GM12878 (cell line): ENCODE data around the gene ABHD15. TPM values are rescaled to one million over a fixed set of nuclear protein-coding genes. Genes with fewer than 3 reads are reported as not detected.
A peak's percentile ranks its signal among the peaks of the same experiment; 100 is the strongest.
"Not testable (repeated sequence)": the region's sequence is repeated elsewhere in the genome, so short reads cannot be mapped to it uniquely, and the experiment has no call there.

Experiments
- ATAC-seq: fragments of 200-7000 bp; cut with Tn5 transposase; 3 replicates; pipeline ENCODE4 v1.9.1; 2020; ENCODE audit warnings: mild to moderate bottlenecking, moderate library complexity
- BruUV-seq: library from RNA; stranded (reverse); fragments of 400-500 nt; replicated peaks from 2 replicates; lab custom pipeline; 2021; lab: Mats Ljungman, UMichigan
- CTCF ChIA-PET: fragments of 300-600 bp; sonication (Branson Sonifier 250); formaldehyde crosslinking; extraction: SDS; loops from one replicate; lab custom pipeline; 2021; ENCODE audit warnings: inconsistent platforms; lab: Yijun Ruan, JAX
- POLR2A ChIA-PET: fragments of 350-600 bp; formaldehyde crosslinking; extraction: SDS; loops from one replicate; lab custom pipeline; 2021; ENCODE audit warnings: inconsistent platforms; lab: Charles Lee
- RAD21 ChIA-PET: fragments of 300-600 bp; sonication (Branson Sonifier 250); formaldehyde crosslinking; loops from one replicate; lab custom pipeline; 2023; ENCODE audit warnings: antibody characterized with exemption; ENCODE audit not compliant: unreplicated experiment; lab: Charles Lee
- SMC1A ChIA-PET: fragments of 300-600 bp; sonication (Branson Sonifier 250); formaldehyde crosslinking; loops from one replicate; lab custom pipeline; 2023; ENCODE audit not compliant: unreplicated experiment, uncharacterized antibody; lab: Charles Lee
- DNase-seq: peaks from one replicate; pipeline ENCODE4 v3.0.0-alpha.2; 2011; ENCODE audit warnings: low read depth, low spot score
- FAIRE-seq: peaks from 3 replicates; lab custom pipeline; 2011; peaks lifted over from hg19 to GRCh38; lab: Jason Lieb, UNC
- H2AFZ ChIP-seq: 2 replicates; pipeline ENCODE4 v1.6.0; 2011; ENCODE audit warnings: low read depth, low read length, control low read depth; ENCODE audit not compliant: control insufficient read depth
- H3K27ac ChIP-seq: 2 replicates; pipeline ENCODE4 v1.5.1; 2011; ENCODE audit warnings: control low read depth; ENCODE audit not compliant: control insufficient read depth, insufficient read depth
- H3K27me3 ChIP-seq, 2 experiments: replicated peaks in 1 of 2; 2 replicates each; pipeline versions ENCODE4 v1.6.0 to v1.6.1; 2011; ENCODE audit warnings: low read length in 1 of 2; ENCODE audit not compliant: control insufficient read depth in 2 of 2, insufficient read depth in 2 of 2
- H3K36me3 ChIP-seq, 2 experiments: 2 replicates each; pipeline ENCODE4 v1.5.1; 2011; ENCODE audit warnings: low read length in 1 of 2; ENCODE audit not compliant: control insufficient read depth in 2 of 2, insufficient read depth in 2 of 2
- H3K4me1 ChIP-seq: 2 replicates; pipeline ENCODE4 v1.6.1; 2011; ENCODE audit warnings: mild to moderate bottlenecking, low read length, moderate library complexity, mixed read lengths; ENCODE audit not compliant: control insufficient read depth, insufficient read depth
- H3K4me2 ChIP-seq: 2 replicates; pipeline ENCODE4 v1.6.0; 2011; ENCODE audit warnings: control low read depth; ENCODE audit not compliant: control insufficient read depth, insufficient read depth
- H3K4me3 ChIP-seq: fragments of 200-600 bp; sonication (generic); 2 replicates; pipeline ENCODE4 v1.5.1; 2016
- H3K79me2 ChIP-seq: 2 replicates; pipeline ENCODE4 v1.6.0; 2011; ENCODE audit warnings: low read length; ENCODE audit not compliant: control insufficient read depth, insufficient read depth
- H3K9ac ChIP-seq: 2 replicates; pipeline ENCODE4 v1.8.0; 2011; ENCODE audit warnings: low read length, control low read depth, mixed read lengths; ENCODE audit not compliant: control insufficient read depth, insufficient read depth
- H3K9me3 ChIP-seq: replicated peaks from 3 replicates; pipeline ENCODE4 v1.5.1; 2011; ENCODE audit warnings: mild to moderate bottlenecking, low read length; ENCODE audit not compliant: control insufficient read depth, insufficient read depth
- H4K20me1 ChIP-seq: 2 replicates; pipeline ENCODE4 v1.6.0; 2011; ENCODE audit not compliant: control insufficient read depth, insufficient read depth
- RAD21 ChIP-seq: IDR thresholded peaks from 2 replicates; pipeline ENCODE4 v1.6.1; 2011; ENCODE audit warnings: mild to moderate bottlenecking, low read depth, low read length, moderate library complexity; ENCODE audit not compliant: insufficient read depth
- WGBS: methylation state at CpG from one replicate; pipeline ENCODE4 v1.1.6; 2016; ENCODE audit warnings: low lambda C conversion rate; ENCODE audit not compliant: insufficient replicate concordance, insufficient coverage; ENCODE audit errors: missing lambda C conversion rate; 5-methylcytosine and 5-hydroxymethylcytosine counted together
- in situ Hi-C: fragments of 300-500 bp; cut with MboI; formaldehyde crosslinking; loops from 9 replicates; pipeline ENCODE4 v1.14.3; 2018; ENCODE audit warnings: mixed read lengths
- intact Hi-C: fragments of 100-400 bp; cut with micrococcal nuclease; formaldehyde crosslinking; loops from one replicate; pipeline ENCODE4 v1.14.2; 2022; ENCODE audit not compliant: unreplicated experiment
- polyA plus RNA-seq, 11 experiments: library from polyadenylated mRNA; depleted of rRNA in 4 of 11; unstranded in 6 of 11; stranded (reverse) in 5 of 11; fragments of >200 nt; fragmentation: Nextera tagmentation in 4 of 11; fragmentation: Illumina TruSeq in 1 of 11; extraction: Ambion mirVana in 4 of 11; extraction: Trizol in 1 of 11; gene quantifications; 1 replicate in 1 of 11; 2 replicates in 10 of 11; pipeline versions ENCODE4 v1.2.1 to v1.2.3, GENCODE V29; 2011 to 2016; ENCODE audit warnings: inconsistent platforms in 2 of 11, missing spikeins in 2 of 11, low read depth in 1 of 11
- total RNA-seq, 4 experiments: library from RNA; depleted of rRNA in 3 of 4; stranded (reverse); fragments of >200 nt in 3 of 4; fragmentation: Illumina TruSeq in 1 of 4; extraction: Trizol in 1 of 4; gene quantifications; 2 replicates each; pipeline versions ENCODE4 v1.2.1 to v1.2.3, GENCODE V29; 2013 to 2021
- TF ChIP-seq, protein P1 (sequence below): fragments of 450-650 bp; IDR thresholded peaks from 2 replicates; pipeline ENCODE4 v1.6.1; 2016; ENCODE audit warnings: mild to moderate bottlenecking, moderate library complexity, borderline replicate concordance
- TF ChIP-seq, protein P2 (sequence below): fragments of 450-650 bp; IDR thresholded peaks from 2 replicates; pipeline ENCODE4 v1.6.1; 2017; ENCODE audit warnings: low read depth, mild to moderate bottlenecking, moderate library complexity
- TF ChIP-seq, protein P3 (sequence below), 3 experiments: IDR thresholded peaks in 2 of 3; conservative IDR thresholded peaks in 1 of 3; 2 replicates each; pipeline ENCODE4 v1.5.1; 2011; ENCODE audit warnings: low read depth in 3 of 3, low read length in 3 of 3, mild to moderate bottlenecking in 3 of 3, control low read depth in 2 of 3, moderate library complexity in 2 of 3, inconsistent platforms in 1 of 3, mixed read lengths in 1 of 3; ENCODE audit not compliant: control insufficient read depth in 2 of 3, insufficient read depth in 1 of 3; ENCODE audit errors: extremely low read depth in 1 of 3

Gene ABHD15
- total and polyA plus RNA-seq, 10 of the 15 experiments (the other 5 are each of a cell fraction or from before 2014, with no cell fraction given) = 2.1 to 9.2 (median 4.9) TPM

DNA sequence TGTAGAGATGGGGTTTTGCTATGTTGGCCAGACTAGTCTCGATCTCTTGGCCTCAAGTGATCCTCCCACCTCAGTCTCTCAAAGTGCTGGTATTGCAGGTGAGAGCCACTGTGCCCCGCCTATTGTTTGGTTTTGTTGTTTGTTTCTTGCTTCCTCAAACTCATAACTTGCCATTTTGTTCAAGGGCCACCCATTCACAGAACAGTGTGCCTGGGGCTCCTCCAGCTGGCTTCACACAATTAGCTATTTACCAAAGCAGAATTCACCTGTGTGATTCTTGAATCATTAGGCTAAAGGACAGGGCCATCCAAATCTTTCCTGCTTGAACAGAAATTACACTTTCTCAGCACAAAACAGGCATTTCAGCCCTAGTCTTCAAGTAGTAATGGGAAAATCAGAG is 7.2 kb downstream of the ABHD15 start:
- Histone ChIP-seq H3K9me3 (no peaks in the 10 kb centered on the region), H3K36me3 (peaks cover 2 to 3% of the 10 kb centered on the region in 2 experiments; a peak in 3 of 4 replicates), H3K79me2 (no peaks in the 10 kb centered on the region), H3K4me3 (no peak overlapping the region), H3K9ac (no peak overlapping the region), H3K4me2 (no peak overlapping the region), H3K27me3 (no peaks in the 10 kb centered on the region), H3K27ac (no peak overlapping the region), H4K20me1 (no peaks in the 10 kb centered on the region), H3K4me1 (peaks cover 45% of the 10 kb centered on the region), H2AFZ (no peak overlapping the region)
- TF ChIP-seq, protein P1, sequence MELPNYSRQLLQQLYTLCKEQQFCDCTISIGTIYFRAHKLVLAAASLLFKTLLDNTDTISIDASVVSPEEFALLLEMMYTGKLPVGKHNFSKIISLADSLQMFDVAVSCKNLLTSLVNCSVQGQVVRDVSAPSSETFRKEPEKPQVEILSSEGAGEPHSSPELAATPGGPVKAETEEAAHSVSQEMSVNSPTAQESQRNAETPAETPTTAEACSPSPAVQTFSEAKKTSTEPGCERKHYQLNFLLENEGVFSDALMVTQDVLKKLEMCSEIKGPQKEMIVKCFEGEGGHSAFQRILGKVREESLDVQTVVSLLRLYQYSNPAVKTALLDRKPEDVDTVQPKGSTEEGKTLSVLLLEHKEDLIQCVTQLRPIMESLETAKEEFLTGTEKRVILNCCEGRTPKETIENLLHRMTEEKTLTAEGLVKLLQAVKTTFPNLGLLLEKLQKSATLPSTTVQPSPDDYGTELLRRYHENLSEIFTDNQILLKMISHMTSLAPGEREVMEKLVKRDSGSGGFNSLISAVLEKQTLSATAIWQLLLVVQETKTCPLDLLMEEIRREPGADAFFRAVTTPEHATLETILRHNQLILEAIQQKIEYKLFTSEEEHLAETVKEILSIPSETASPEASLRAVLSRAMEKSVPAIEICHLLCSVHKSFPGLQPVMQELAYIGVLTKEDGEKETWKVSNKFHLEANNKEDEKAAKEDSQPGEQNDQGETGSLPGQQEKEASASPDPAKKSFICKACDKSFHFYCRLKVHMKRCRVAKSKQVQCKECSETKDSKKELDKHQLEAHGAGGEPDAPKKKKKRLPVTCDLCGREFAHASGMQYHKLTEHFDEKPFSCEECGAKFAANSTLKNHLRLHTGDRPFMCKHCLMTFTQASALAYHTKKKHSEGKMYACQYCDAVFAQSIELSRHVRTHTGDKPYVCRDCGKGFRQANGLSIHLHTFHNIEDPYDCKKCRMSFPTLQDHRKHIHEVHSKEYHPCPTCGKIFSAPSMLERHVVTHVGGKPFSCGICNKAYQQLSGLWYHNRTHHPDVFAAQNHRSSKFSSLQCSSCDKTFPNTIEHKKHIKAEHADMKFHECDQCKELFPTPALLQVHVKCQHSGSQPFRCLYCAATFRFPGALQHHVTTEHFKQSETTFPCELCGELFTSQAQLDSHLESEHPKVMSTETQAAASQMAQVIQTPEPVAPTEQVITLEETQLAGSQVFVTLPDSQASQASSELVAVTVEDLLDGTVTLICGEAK = no peak
- TF ChIP-seq, protein P2, sequence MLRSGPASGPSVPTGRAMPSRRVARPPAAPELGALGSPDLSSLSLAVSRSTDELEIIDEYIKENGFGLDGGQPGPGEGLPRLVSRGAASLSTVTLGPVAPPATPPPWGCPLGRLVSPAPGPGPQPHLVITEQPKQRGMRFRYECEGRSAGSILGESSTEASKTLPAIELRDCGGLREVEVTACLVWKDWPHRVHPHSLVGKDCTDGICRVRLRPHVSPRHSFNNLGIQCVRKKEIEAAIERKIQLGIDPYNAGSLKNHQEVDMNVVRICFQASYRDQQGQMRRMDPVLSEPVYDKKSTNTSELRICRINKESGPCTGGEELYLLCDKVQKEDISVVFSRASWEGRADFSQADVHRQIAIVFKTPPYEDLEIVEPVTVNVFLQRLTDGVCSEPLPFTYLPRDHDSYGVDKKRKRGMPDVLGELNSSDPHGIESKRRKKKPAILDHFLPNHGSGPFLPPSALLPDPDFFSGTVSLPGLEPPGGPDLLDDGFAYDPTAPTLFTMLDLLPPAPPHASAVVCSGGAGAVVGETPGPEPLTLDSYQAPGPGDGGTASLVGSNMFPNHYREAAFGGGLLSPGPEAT = no peak
- TF ChIP-seq, protein P3, sequence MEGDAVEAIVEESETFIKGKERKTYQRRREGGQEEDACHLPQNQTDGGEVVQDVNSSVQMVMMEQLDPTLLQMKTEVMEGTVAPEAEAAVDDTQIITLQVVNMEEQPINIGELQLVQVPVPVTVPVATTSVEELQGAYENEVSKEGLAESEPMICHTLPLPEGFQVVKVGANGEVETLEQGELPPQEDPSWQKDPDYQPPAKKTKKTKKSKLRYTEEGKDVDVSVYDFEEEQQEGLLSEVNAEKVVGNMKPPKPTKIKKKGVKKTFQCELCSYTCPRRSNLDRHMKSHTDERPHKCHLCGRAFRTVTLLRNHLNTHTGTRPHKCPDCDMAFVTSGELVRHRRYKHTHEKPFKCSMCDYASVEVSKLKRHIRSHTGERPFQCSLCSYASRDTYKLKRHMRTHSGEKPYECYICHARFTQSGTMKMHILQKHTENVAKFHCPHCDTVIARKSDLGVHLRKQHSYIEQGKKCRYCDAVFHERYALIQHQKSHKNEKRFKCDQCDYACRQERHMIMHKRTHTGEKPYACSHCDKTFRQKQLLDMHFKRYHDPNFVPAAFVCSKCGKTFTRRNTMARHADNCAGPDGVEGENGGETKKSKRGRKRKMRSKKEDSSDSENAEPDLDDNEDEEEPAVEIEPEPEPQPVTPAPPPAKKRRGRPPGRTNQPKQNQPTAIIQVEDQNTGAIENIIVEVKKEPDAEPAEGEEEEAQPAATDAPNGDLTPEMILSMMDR (IDR thresholded peaks at IDR 0.05 in 2 of 3, conservative IDR thresholded peaks at IDR 0.05 in 1 of 3; ENCODE audit: control insufficient read depth in 2 of 3, extremely low read depth in 1 of 3, insufficient read depth in 1 of 3, low read depth in 3 of 3, low read length in 3 of 3) = peak in 1 of 3 experiments; percentile 6; a peak in 1 of 6 replicates
- TF ChIP-seq RAD21 = peak; percentile 25
- ChIA-PET SMC1A (interaction anchor here (1.0 to 2.0 kb wide), 3 partner anchors 11 to 190 kb away, joined by 3 to 11 read pairs (median 5); partner anchors contain the start of gene ANKRD13B), POLR2A (interaction anchor here (0.6 kb wide), 1 partner anchor 11 kb away, joined by 3 read pairs; no protein-coding TSS in a partner anchor), CTCF (interaction anchor here (1.0 to 1.8 kb wide), 6 partner anchors 10 to 536 kb away, joined by 3 to 9 read pairs (median 7); no protein-coding TSS in a partner anchor), RAD21 (interaction anchor here (0.8 to 1.5 kb wide), 2 partner anchors 18 to 190 kb away, joined by 3 to 4 read pairs; no protein-coding TSS in a partner anchor)
- in situ Hi-C loops (no loop called here), intact Hi-C loops (no loop called here)
- ATAC-seq (peak; percentile 11; the same call in 2 of the 3 replicates), DNase-seq (no peak), FAIRE-seq (peak; percentile 52)
- 85% methylated on average over 2 of the region's 2 CpGs for WGBS
- BruUV-seq = no TSS peak

DNA sequence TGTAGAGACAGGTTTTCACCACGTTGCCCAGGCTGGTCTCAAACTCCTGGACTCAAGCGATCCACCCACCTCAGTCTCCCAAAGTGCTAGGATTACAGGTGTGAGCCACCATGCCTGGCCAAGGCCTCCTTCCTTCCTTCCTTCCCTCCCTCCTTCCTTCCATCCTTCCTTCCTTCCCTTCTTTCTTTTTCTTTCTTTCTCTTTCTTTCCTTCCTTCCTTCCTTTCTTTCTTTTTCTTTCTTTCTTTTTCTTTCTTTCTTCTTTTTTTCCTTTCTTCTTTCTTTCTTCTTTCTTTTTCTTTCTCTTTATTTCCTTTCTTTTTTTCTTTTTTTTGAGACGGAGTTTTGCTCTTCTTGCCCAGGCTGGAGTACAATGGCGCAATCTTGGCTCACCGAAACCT is 8.7 kb downstream of the ABHD15 start:
- RAD21 ChIA-PET = interaction anchor here (1.9 kb wide), 1 partner anchor 188 kb away, joined by 5 read pairs; no protein-coding TSS in a partner anchor
- FAIRE-seq, H4K20me1 ChIP-seq, SMC1A ChIA-PET, ATAC-seq, H2AFZ ChIP-seq, H3K9me3 ChIP-seq, BruUV-seq, H3K4me3 ChIP-seq, H3K27ac ChIP-seq, H3K27me3 ChIP-seq, intact Hi-C loops, DNase-seq, H3K9ac ChIP-seq, H3K79me2 ChIP-seq, H3K36me3 ChIP-seq, in situ Hi-C loops, H3K4me2 ChIP-seq: not testable (repeated sequence)
- CTCF ChIA-PET = interaction anchor here (1.9 kb wide), 1 partner anchor 24 kb away, joined by 5 read pairs; no protein-coding TSS in a partner anchor
- H3K4me1 ChIP-seq = peaks cover 45% of the 10 kb centered on the region
- 76% methylated on average over 5 of the region's 5 CpGs for WGBS
- POLR2A ChIA-PET = interaction anchor here (0.7 kb wide), 1 partner anchor 12 kb away, joined by 4 read pairs; no protein-coding TSS in a partner anchor
